Aorta (tissue), 5 donors: Measurements from ENCODE around the gene NLRP11. TPM values are rescaled to one million over a fixed set of nuclear protein-coding genes. Genes with fewer than 3 reads are reported as not detected.

ENCODE experiments used
- ATAC-seq: fragments of 200-7000 bp; cut with Tn5 transposase; one replicate; pipeline ENCODE4 v1.9.1; 2022; ENCODE audit warnings: moderate library complexity; ENCODE audit not compliant: low FRiP score
- DNase-seq, 2 donors: peaks; one replicate each; pipeline ENCODE4 v3.0.0-alpha.2; 2020
- H3K27ac ChIP-seq, 2 donors: one replicate each; pipeline ENCODE4 v1.5.1; 2013; ENCODE audit warnings: low read length in 2 of 2, mild to moderate bottlenecking in 2 of 2, moderate library complexity in 2 of 2, control low read depth in 1 of 2, inconsistent platforms in 1 of 2, low read depth in 1 of 2
- H3K27me3 ChIP-seq, 2 donors: one replicate each; pipeline ENCODE4 v1.6.1; 2013; ENCODE audit warnings: control low read depth in 1 of 2, low read length in 1 of 2, mild to moderate bottlenecking in 1 of 2, moderate library complexity in 1 of 2; ENCODE audit not compliant: insufficient read depth in 2 of 2, control insufficient read depth in 1 of 2
- H3K36me3 ChIP-seq, 2 donors: one replicate each; pipeline ENCODE4 v1.6.1; 2013; ENCODE audit warnings: control low read depth in 1 of 2, low read length in 1 of 2, mild to moderate bottlenecking in 1 of 2; ENCODE audit not compliant: insufficient read depth in 2 of 2, control insufficient read depth in 1 of 2
- H3K4me1 ChIP-seq, 2 donors: one replicate each; pipeline ENCODE4 v1.6.1; 2013; ENCODE audit warnings: low read length in 2 of 2, control low read depth in 1 of 2, mild to moderate bottlenecking in 1 of 2, moderate library complexity in 1 of 2; ENCODE audit not compliant: insufficient read depth in 2 of 2, control insufficient read depth in 1 of 2
- H3K4me3 ChIP-seq, 2 donors: one replicate each; pipeline ENCODE4 v1.5.1; 2013; ENCODE audit warnings: low read length in 2 of 2, control low read depth in 1 of 2, mild to moderate bottlenecking in 1 of 2
- H3K9me3 ChIP-seq: one replicate; pipeline ENCODE4 v1.6.1; 2013; ENCODE audit warnings: mild to moderate bottlenecking, low read length; ENCODE audit not compliant: control insufficient read depth
- WGBS, 2 donors: extraction: QIAGEN DNeasy Blood & Tissue Kit; methylation state at CpG; one replicate each; pipeline ENCODE4 v1.1.7; 2013; 5-methylcytosine and 5-hydroxymethylcytosine counted together
- intact Hi-C, 2 donors: fragments of 100-400 bp; cut with DNase I; formaldehyde crosslinking; loops; one replicate each; pipeline versions ENCODE4 v1.14.2 to v1.15.0; 2022
- polyA plus RNA-seq, 2 donors: library from polyadenylated mRNA; stranded (reverse); fragments of 200-250 nt; gene quantifications; one replicate each; pipeline ENCODE4 v1.2.3, GENCODE V29; 2013
- total RNA-seq, 2 donors: library from RNA; stranded (reverse); fragmentation: NEBNext Ultra II Directional; extraction: Animal tissue kit (Norgen Biotek cat#: 25700); gene quantifications; one replicate each; pipeline ENCODE4 v1.2.1, GENCODE V29; 2021
- donor health status: healthy with polysubstance abuse.
- donor health status: Bipolar disorder and iron deficiency.
- donor health status: DM: no; HTN: no; CAD: no.
- donor health status: DM: no; HTN: no; CAD: no.
- donor health status: DM: yes; HTN: yes; CAD: no.

Gene NLRP11
- total and polyA plus RNA-seq, 4 donors = not detected

GRCh38 chr19:55855160-55855559 lies 23.4 kb upstream of the NLRP11 start:
- WGBS, 2 donors = 65 to 73% methylated on average over 1 of the region's 1 CpG
- DNase-seq = no peak
- Histone ChIP-seq H3K36me3 (no peaks in the 10 kb centered on the region), H3K27ac (no peak overlapping the region), H3K4me3 (no peak overlapping the region), H3K27me3 (no peaks in the 10 kb centered on the region), H3K9me3 (peaks cover 2% of the 10 kb centered on the region), H3K4me1 (no peaks in the 10 kb centered on the region)
- intact Hi-C loops = no loop called here
- no peak for ATAC-seq

- H3K27me3 ChIP-seq = no peaks in the 10 kb centered on the region
- H3K36me3 ChIP-seq = no peaks in the 10 kb centered on the region
- intact Hi-C loops = no loop called here
- ATAC-seq (no peak), DNase-seq (no peak)
- WGBS, 2 donors = 45 to 51% methylated on average over 4 of the region's 4 CpGs
- no peaks in the 10 kb centered on the region for H3K9me3 ChIP-seq
- H3K27ac ChIP-seq = no peak overlapping the region
- H3K4me3 ChIP-seq = no peak overlapping the region
- no peaks in the 10 kb centered on the region for H3K4me1 ChIP-seq
These were observed 7.1 kb upstream of the NLRP11 start for GRCh38 chr19:55838906-55839305.

DNA sequence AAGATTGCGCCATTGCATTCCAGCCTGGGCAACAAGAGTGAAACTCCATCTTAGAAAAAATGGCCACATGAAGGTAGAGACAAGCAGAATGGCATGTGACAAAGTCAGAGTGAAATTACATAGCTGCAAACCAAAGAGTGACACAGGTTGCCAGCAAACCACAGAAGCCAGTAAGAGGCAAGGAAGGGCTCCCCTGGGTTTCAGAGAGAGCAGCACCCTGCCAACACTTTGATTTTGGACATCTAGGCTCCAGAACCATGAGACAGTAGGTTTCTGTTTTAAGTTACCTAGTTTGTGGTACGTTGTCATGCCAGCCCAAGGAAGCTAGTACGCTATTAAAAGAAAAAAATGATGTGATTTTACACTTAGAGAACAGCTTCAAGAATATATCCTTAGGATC lies 6.5 kb upstream of the NLRP11 start:
- Histone ChIP-seq H3K9me3 (no peaks in the 10 kb centered on the region), H3K27ac (no peak overlapping the region), H3K36me3 (no peaks in the 10 kb centered on the region), H3K4me3 (no peak overlapping the region), H3K4me1 (no peaks in the 10 kb centered on the region), H3K27me3 (no peaks in the 10 kb centered on the region)
- no peak for DNase-seq
- intact Hi-C loops = no loop called here
- ATAC-seq = no peak
- WGBS, 2 donors = 80 to 83% methylated on average over 3 of the region's 3 CpGs

GRCh38 chr19:55836340-55836739 lies 4.5 kb upstream of the NLRP11 start, which contains the start of gene NLRP4:
NLRP4 (plus strand) TSS chr19:55836540; CDS start chr19:55852081, 15,541 bp downstream.
- Histone ChIP-seq H3K27me3 (no peaks in the 10 kb centered on the region), H3K27ac (no peak within 1 kb of the TSS), H3K9me3 (peaks cover 2% of the 10 kb centered on the region), H3K4me3 (no peak within 1 kb of the TSS), H3K36me3 (no peaks in the 10 kb centered on the region), H3K4me1 (no peaks in the 10 kb centered on the region)
- intact Hi-C loops = no loop called here
- ATAC-seq (no peak), DNase-seq (no peak)
- 88 to 90% methylated on average over 16 of the region's 16 CpGs for WGBS, 2 donors

DNA sequence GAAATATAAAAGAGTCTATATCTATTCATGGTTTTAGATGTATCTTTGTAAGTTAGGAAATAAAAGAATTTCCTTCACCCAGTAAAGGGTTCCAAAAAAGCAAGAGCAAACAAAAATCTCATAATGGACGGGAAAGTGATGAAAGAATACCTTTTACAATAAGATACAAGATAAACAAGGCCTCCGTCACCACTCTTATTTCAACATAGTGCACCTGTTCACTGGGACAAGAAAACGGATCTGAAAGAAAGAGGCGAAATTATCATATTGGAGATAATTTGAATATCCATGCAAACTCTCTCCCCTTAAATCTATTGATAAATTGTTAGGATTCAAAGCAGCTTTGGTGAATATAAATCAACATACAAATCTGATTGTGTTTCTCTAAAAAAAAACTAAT lies 877 bp upstream of the NLRP11 start:
- no peak for ATAC-seq
- no peak overlapping the region for H3K27ac ChIP-seq

GRCh38 chr19:55830656-55831055 lies 1.1 kb downstream of the NLRP11 start:
- no peak overlapping the region for H3K27ac ChIP-seq
- H3K4me1 ChIP-seq = no peaks in the 10 kb centered on the region
- ATAC-seq = no peak
- WGBS, 2 donors = 75 to 76% methylated on average over 5 of the region's 5 CpGs
- H3K9me3 ChIP-seq = peaks cover 2% of the 10 kb centered on the region
- no peak overlapping the region for H3K4me3 ChIP-seq
- H3K27me3 ChIP-seq = no peaks in the 10 kb centered on the region
- intact Hi-C loops = no loop called here
- H3K36me3 ChIP-seq = no peaks in the 10 kb centered on the region
- DNase-seq = no peak

More for the DNA sequence above, 877 bp upstream of the NLRP11 start:
- Histone ChIP-seq H3K36me3 (no peaks in the 10 kb centered on the region), H3K27me3 (no peaks in the 10 kb centered on the region), H3K4me3 (no peak overlapping the region), H3K4me1 (no peaks in the 10 kb centered on the region), H3K9me3 (peaks cover 2% of the 10 kb centered on the region)
- 68 to 74% methylated on average over 4 of the region's 4 CpGs for WGBS, 2 donors
- intact Hi-C loops = no loop called here
- DNase-seq = no peak

DNA sequence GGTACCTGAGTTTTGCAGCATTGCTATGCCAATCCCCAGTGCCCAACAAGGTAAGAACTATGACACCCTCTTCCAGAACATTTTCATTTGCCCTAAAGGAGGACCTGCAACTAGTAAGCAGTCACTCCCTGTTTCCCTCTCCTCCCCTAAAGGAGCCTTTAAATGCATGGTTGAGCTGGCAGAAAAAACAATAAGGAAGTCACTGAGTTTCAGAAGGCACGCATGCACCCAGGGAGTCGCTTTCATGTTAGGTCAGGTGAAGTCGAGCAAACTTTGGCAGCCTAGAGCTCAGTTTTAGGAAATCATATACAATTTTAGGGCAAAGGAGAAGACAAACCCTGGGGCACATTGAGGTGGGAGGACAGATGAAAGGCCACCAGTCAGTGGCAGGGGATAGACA lies 11.8 kb downstream of the NLRP11 start:
- H3K4me3 ChIP-seq = no peak overlapping the region
- H3K9me3 ChIP-seq = peaks cover 2% of the 10 kb centered on the region
- ATAC-seq (no peak), DNase-seq (no peak)
- intact Hi-C loops = no loop called here
- H3K27ac ChIP-seq = no peak overlapping the region
- no peaks in the 10 kb centered on the region for H3K27me3 ChIP-seq
- WGBS, 2 donors = 74 to 75% methylated on average over 3 of the region's 3 CpGs
- H3K4me1 ChIP-seq = no peaks in the 10 kb centered on the region
- no peaks in the 10 kb centered on the region for H3K36me3 ChIP-seq

DNA sequence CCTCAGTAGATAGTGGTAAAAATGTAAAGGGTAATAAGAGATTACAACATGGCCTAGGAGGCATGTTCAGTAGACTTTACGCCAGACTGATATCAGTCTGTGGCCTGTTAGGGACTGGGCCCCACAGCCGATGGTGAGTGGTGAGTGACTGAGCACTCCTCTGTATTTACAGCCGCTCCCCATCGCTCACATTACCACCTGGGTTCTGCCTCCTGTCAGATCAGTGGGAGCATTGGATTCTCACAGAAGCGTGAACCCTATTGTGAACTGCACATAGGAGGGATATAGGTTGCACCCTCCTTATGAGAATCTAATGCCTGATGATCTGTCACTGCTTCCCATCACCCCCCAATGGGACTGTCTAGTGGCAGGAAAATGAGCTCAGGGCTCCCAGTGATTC lies 17.9 kb downstream of the NLRP11 start:
- Histone ChIP-seq H3K4me3 (no peak overlapping the region), H3K27me3 (no peaks in the 10 kb centered on the region), H3K36me3 (no peaks in the 10 kb centered on the region), H3K4me1 (no peaks in the 10 kb centered on the region), H3K27ac (no peak overlapping the region), H3K9me3 (peaks cover 2% of the 10 kb centered on the region)
- DNase-seq (no peak), ATAC-seq (no peak)
- WGBS, 2 donors = 87 to 91% methylated on average over 5 of the region's 5 CpGs
- intact Hi-C loops = no loop called here

DNA sequence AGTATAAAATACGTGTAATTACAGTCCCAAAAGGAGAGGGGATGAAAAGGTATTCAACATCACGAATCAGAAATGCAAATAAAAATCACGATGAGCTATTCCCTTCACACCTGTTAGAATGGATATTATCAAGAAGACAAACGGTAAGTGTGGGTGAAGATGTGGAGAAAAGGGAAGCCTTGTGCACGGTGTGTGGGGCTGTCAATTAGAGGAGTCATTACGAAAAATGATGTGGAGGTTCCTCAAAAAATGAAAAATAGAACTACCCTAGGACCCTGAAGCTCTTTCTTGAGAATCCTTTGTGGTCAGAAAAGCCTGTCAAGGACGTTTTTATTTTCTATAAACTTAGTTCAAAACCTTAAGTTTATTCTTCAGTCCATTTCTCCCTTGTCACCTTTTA lies 19.4 kb downstream of the NLRP11 start:
- Histone ChIP-seq H3K36me3 (no peaks in the 10 kb centered on the region), H3K4me1 (no peaks in the 10 kb centered on the region), H3K27me3 (peaks cover 0 to 2% of the 10 kb centered on the region in 2 donors), H3K9me3 (peaks cover 4% of the 10 kb centered on the region), H3K4me3 (no peak overlapping the region), H3K27ac (no peak overlapping the region)
- intact Hi-C loops = no loop called here
- DNase-seq = no peak
- WGBS, 2 donors = 57 to 60% methylated on average over 7 of the region's 7 CpGs
- no peak for ATAC-seq
